HFFc6 (cell line): ENCODE results near the gene UCHL5. TPM values are rescaled to one million over a fixed set of nuclear protein-coding genes. Genes with fewer than 3 reads are reported as not detected.
"Not testable (repeated sequence)": the region's sequence is repeated elsewhere in the genome, so short reads cannot be mapped to it uniquely, and the experiment has no call there.

Experiments
- DNase-seq: peaks from one replicate; pipeline ENCODE4 v3.0.0-alpha.2; 2018
- H3K27ac Mint-ChIP-seq: 2 replicates; pipeline ENCODE4 v1.8.0; 2020; ENCODE audit warnings: mild to moderate bottlenecking, mixed read lengths
- H3K27me3 Mint-ChIP-seq: 2 replicates; pipeline ENCODE4 v1.8.0; 2021; ENCODE audit warnings: mild to moderate bottlenecking, moderate library complexity, mixed read lengths; ENCODE audit not compliant: insufficient read depth
- H3K36me3 Mint-ChIP-seq: 2 replicates; pipeline ENCODE4 v1.8.0; 2021; ENCODE audit warnings: low read depth, mixed read lengths
- H3K4me1 Mint-ChIP-seq: 2 replicates; pipeline ENCODE4 v1.8.0; 2020; ENCODE audit warnings: low read depth, mixed read lengths
- H3K4me3 Mint-ChIP-seq: 2 replicates; pipeline ENCODE4 v1.8.0; 2020; ENCODE audit warnings: mild to moderate bottlenecking, moderate library complexity, mixed read lengths
- H3K9me3 Mint-ChIP-seq: 2 replicates; pipeline ENCODE4 v1.8.0; 2020; ENCODE audit warnings: mild to moderate bottlenecking, mixed read lengths
- total RNA-seq, 6 experiments: library from RNA; stranded (reverse); fragmentation: NEBNext Ultra II Directional; extraction: Animal tissue kit (Norgen Biotek cat#: 25700); gene quantifications; 2 replicates in 1 of 6; 3 replicates in 5 of 6; pipeline ENCODE4 v1.2.3, GENCODE V29; 2021
- TF ChIP-seq, protein P1 (sequence below): fragments of 200-600 bp; sonication (generic); IDR thresholded peaks from 2 replicates; pipeline ENCODE4 v1.5.0; 2021; ENCODE audit warnings: antibody characterized with exemption, mild to moderate bottlenecking

The UCHL5 gene
- total RNA-seq, 6 experiments from 2014 or later, result 24.1 to 34.1 (median 29.4) TPM

DNA sequence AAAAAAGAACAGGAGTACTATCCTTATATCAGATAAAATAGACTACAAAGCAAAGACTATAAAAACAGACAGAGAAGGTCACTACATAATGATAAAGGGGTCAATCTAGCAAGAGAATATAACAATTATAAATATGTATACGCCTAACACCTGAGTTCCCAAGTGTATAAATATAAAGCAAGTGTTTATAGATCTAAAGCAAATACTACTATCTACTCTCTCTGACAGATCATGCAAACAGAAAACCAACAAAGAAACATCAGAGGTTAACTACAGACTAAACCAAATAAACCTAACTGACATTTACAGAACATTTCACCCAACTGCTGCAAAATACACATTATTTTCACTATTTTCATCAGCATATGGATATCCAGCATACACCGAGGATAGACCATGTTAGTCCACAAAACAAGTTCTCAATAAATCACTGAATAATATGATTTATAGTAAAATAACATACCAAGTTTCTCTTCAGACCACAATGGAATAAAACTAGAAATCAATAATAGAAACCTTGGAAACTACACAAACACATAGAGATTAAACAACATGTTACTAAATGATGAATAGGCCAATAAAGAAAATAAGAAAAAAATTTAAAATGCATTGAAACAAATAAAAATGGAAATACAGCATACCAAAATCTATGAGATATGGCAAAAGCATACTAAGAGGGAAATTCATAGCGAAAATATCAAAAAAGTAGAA, 22.7 kb downstream of the UCHL5 start:
- Mint-ChIP-seq H3K4me1 (peaks cover 10% of the 10 kb centered on the region), H3K36me3 (peaks cover 15% of the 10 kb centered on the region), H3K27ac (no peak overlapping the region; the same call in 1 of the 2 replicates), H3K27me3 (peaks cover 1% of the 10 kb centered on the region; the same call in 1 of the 2 replicates), H3K9me3 (no peaks in the 10 kb centered on the region), H3K4me3 (no peak overlapping the region)
- DNase-seq, result no peak
- TF ChIP-seq, protein P1, sequence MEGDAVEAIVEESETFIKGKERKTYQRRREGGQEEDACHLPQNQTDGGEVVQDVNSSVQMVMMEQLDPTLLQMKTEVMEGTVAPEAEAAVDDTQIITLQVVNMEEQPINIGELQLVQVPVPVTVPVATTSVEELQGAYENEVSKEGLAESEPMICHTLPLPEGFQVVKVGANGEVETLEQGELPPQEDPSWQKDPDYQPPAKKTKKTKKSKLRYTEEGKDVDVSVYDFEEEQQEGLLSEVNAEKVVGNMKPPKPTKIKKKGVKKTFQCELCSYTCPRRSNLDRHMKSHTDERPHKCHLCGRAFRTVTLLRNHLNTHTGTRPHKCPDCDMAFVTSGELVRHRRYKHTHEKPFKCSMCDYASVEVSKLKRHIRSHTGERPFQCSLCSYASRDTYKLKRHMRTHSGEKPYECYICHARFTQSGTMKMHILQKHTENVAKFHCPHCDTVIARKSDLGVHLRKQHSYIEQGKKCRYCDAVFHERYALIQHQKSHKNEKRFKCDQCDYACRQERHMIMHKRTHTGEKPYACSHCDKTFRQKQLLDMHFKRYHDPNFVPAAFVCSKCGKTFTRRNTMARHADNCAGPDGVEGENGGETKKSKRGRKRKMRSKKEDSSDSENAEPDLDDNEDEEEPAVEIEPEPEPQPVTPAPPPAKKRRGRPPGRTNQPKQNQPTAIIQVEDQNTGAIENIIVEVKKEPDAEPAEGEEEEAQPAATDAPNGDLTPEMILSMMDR, result no peak

DNA sequence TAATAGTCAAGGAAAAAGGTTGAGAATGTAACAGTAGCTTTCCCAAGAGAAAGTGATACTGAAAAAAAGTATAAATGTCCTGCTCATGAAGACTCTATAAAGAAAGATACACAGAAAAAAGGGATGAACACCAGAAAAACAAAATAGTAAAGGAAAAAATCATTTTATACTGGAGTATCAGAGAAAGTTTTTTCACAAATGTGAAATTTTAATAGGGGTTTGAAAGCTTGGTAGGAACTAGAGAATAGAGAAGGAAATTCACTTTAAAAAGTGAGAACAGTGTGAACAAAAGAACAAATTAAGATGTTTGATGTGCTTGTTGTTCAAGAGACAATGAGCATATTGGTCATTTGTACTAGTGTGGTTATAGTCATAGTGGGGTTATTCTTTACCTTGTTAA, 25.6 kb downstream of the UCHL5 start:
- H3K27ac Mint-ChIP-seq, result no peak overlapping the region
- H3K4me1 Mint-ChIP-seq, result peaks cover 10% of the 10 kb centered on the region
- H3K27me3 Mint-ChIP-seq, result peaks cover 1% of the 10 kb centered on the region; the same call in 1 of the 2 replicates
- H3K36me3 Mint-ChIP-seq, result peaks cover 15% of the 10 kb centered on the region
- TF ChIP-seq, protein P1, result no peak
- H3K9me3 Mint-ChIP-seq, result no peaks in the 10 kb centered on the region
- H3K4me3 Mint-ChIP-seq, result no peak overlapping the region
- no peak for DNase-seq

DNA sequence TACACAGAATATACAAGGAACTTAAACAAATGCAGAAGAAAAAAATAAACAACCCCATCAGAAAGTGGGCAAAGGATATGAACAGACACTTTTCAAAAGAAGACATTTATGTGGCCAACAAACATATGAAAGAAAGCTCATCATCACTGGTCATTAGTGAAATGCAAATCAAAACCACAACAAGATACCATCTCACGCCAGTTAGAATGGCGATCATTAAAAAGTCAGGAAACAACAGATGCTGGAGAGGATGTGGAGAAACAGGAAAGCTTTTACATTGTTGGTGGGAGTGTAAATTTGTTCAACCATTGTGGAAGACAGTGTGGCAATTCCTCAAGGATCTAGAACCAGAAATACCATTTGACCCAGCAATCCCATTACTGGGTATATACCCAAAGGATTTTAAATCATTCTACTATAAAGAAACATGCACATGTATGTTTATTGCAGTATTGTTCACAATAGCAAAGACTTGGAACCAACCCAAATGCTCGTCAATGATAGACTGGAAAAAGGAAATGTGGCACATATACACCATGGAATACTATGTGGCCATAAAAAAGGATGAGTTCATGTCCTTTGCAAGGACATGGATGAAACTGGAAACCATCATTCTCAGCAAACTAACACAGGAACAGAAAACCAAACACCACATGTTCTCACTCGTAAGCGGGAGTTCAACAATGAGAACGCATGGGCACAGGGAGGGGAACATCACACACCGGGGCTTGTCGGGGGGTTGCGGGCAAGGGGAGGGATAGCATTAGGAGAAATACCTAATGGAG, 26.3 kb downstream of the UCHL5 start:
- H3K27me3 Mint-ChIP-seq, H3K9me3 Mint-ChIP-seq, DNase-seq, H3K27ac Mint-ChIP-seq, H3K4me3 Mint-ChIP-seq: not testable (repeated sequence)
- H3K4me1 Mint-ChIP-seq, result peaks cover 10% of the 10 kb centered on the region
- peaks cover 15% of the 10 kb centered on the region for H3K36me3 Mint-ChIP-seq

DNA sequence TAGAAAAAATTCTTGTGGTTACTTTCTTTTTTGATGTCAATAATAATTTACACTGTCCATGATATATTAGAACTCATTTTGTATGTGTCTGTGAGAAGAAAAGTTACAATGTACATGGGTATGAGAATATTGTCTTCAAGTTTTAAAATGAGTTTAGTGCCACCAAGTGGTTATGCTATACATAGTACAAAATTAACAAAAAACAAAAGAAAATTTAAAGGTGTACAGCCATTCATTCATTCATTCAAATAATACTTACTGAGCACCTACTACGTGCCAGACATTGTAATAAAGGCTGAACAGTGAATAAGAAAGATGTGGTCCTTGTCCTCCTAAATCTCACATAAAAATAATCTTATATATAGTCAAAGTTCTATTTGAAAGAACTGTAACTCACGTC, 27.7 kb downstream of the UCHL5 start:
- no peaks in the 10 kb centered on the region for H3K27me3 Mint-ChIP-seq
- H3K4me3 Mint-ChIP-seq, result no peak overlapping the region
- 0 out of 2 replicates have a peak, but pooled peaks cover under 1% of the 10 kb centered on the region for H3K4me1 Mint-ChIP-seq
- TF ChIP-seq, protein P1, result peak; percentile 75
- H3K36me3 Mint-ChIP-seq, result peaks cover 9% of the 10 kb centered on the region
- no peak overlapping the region for H3K27ac Mint-ChIP-seq
- H3K9me3 Mint-ChIP-seq, result no peaks in the 10 kb centered on the region
- peak; percentile 22 for DNase-seq

DNA sequence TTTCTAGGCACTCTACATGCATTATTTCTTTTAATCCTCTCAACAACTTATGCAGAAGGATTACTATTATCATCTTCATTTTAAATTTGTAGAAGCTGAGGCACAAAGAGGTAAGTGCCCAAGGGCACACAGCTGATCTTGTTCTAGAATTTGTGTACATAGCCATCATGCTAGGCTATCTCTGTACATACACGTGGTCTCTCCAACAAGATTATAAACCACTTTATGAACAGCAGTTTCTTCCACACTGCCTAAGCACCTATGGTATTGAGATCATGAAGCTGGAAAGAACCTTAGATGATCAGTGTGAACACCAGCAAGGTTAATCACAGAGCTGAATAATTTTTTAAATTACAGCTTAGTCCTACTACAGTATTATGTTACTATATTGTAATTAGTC, 28.9 kb downstream of the UCHL5 start:
- Mint-ChIP-seq H3K36me3 (peaks cover 17% of the 10 kb centered on the region), H3K27me3 (no peaks in the 10 kb centered on the region), H3K9me3 (no peaks in the 10 kb centered on the region), H3K4me1 (0 out of 2 replicates have a peak, but pooled peaks cover 5% of the 10 kb centered on the region), H3K4me3 (no peak overlapping the region), H3K27ac (no peak overlapping the region)
- TF ChIP-seq, protein P1, result no peak
- DNase-seq, result no peak

DNA sequence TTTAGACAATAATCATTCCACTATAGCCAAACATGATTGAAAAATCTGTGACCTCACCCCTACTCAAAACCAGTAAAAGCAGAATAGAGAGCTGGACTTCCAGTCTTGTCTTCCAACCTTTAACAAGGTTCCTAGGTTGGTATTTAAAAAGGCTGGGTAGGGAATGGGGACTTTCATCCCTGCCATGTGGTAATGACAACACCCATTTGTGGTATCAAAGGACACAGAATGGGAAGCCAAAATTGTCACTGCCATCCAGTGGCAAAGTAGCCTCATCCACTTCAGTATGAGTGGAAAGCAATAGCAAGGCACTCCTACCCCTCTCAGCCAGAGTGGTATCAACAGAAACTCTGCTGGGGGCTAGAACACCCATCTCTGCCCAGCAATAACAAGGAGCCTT, 33.9 kb downstream of the UCHL5 start:
- no peak overlapping the region for H3K27ac Mint-ChIP-seq
- TF ChIP-seq, protein P1, result no peak

More for the DNA sequence above, 33.9 kb downstream of the UCHL5 start:
- Mint-ChIP-seq H3K27me3 (no peaks in the 10 kb centered on the region), H3K36me3 (peaks cover 8% of the 10 kb centered on the region), H3K4me1 (0 out of 2 replicates have a peak, but pooled peaks cover 5% of the 10 kb centered on the region), H3K9me3 (no peaks in the 10 kb centered on the region), H3K4me3 (no peak overlapping the region)
- no peak for DNase-seq
